ENCODE results near the gene UFD1. TPM values are rescaled to one million over a fixed set of nuclear protein-coding genes. Genes with fewer than 3 reads are reported as not detected.
"Not testable (repeated sequence)": the region's sequence is repeated elsewhere in the genome, so short reads cannot be mapped to it uniquely, and the experiment has no call there.

UFD1 gene
- polyA plus RNA-seq, 1 donor, result 40.6 TPM

GRCh38 chr22:19448076-19448607, 30.9 kb downstream of the UFD1 start:
- peak; percentile 68 for DNase-seq

- DNase-seq, result peak; percentile 92
These were observed 31.5 kb downstream of the UFD1 start, which contains the start of gene C22orf39 for GRCh38 chr22:19447330-19448075. Gene C22orf39, minus strand, starts transcription at chr22:19447711. Its CDS starts 23 bp downstream, at chr22:19447688.

DNA sequence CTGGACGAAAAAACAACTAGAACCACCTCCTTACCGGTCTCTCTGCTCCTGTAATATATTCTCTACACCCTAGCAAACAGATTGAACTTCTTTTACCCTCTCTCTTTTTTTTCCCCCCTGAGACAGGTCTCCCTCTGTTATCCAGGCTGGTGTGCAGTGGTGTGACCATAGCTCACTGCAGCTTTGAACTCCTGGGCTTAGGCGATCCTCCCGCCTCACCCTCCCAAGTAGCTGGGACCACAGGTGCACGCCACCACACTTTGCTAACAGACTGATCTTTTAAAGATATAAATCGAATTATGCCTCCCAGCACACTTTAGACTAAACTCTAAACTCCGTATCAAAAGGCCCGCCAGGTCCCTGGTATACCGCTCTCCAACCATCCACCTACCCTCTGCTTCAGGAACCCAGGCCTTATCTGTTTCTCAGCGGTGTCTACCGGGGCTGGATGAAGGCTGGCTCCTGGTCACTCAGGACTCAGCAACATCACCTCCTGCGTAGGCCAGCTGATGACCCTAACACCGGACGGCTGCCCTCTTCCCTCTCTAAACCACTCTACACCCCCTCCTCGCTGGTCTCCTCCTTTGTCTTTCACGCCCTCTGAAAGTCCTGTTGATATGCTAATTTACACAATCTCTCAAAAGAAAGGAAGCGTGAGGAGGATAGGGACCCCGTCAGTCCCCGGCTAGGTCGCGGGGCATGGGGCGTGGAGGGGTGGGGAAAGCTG, 32.2 kb downstream of the UFD1 start:
- DNase-seq, result no peak

DNA sequence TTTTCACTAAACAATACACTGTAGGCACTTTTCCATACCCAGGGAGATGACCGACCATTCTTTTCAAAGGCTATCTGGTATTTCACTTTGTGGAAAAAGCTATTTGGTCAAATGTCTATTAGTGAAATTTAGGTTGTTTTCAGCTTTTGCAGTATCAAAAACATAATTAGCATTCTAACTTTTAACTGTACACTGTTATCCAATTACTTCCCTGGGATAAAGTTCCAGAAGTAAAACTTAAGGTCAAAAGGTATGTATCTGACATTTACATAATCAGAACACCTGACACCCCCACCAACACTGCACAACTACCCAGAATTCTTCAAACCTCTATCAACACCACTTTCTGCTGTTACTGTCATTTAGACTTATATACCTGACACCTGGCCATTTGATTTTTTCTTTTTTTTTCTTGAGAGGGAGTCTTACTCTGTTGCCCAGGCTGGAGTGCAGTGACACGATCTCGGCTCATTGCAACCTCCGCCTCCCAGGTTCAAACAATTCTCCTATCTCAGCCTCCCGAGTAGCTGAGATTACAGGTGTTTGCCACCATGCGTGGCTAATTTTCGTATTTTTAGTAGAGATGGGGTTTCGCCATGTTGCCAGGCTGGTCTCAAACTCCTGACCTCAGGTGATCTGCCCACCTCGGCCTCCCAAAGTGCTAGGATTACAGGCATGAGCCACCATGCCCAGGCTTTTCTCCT, 33.6 kb downstream of the UFD1 start:
- not testable (repeated sequence) for DNase-seq

GRCh38 chr22:19443544-19444211, 35.3 kb downstream of the UFD1 start:
- DNase-seq, result no peak

- no peak for DNase-seq
These were observed 36.8 kb downstream of the UFD1 start for GRCh38 chr22:19442166-19442565.

GRCh38 chr22:19440411-19441195, 38.4 kb downstream of the UFD1 start:
- no peak for DNase-seq

- DNase-seq, result no peak
These were observed 40.7 kb downstream of the UFD1 start for GRCh38 chr22:19438298-19438697.

- DNase-seq, result not testable (repeated sequence)
These were observed 42.4 kb downstream of the UFD1 start for GRCh38 chr22:19436444-19437161.

- no peak for DNase-seq
These were observed 44.0 kb downstream of the UFD1 start for GRCh38 chr22:19434829-19435580.

- no peak for DNase-seq
These were observed 44.6 kb downstream of the UFD1 start for GRCh38 chr22:19434401-19434800.

GRCh38 chr22:19432133-19432851, 46.7 kb downstream of the UFD1 start, which contains the start of gene MRPL40:
Gene MRPL40, plus strand, starts transcription at chr22:19432545. Its CDS starts 10 bp downstream, at chr22:19432555.
- DNase-seq, result peak; percentile 96

- DNase-seq, result peak; percentile 86
These were observed 47.3 kb downstream of the UFD1 start, which contains the start of gene HIRA for GRCh38 chr22:19431649-19432132. Gene HIRA, minus strand, starts transcription at chr22:19431733. Its CDS starts 257 bp downstream, at chr22:19431476.

- DNase-seq, result no peak
These were observed 48.0 kb downstream of the UFD1 start for GRCh38 chr22:19430890-19431541.

DNA sequence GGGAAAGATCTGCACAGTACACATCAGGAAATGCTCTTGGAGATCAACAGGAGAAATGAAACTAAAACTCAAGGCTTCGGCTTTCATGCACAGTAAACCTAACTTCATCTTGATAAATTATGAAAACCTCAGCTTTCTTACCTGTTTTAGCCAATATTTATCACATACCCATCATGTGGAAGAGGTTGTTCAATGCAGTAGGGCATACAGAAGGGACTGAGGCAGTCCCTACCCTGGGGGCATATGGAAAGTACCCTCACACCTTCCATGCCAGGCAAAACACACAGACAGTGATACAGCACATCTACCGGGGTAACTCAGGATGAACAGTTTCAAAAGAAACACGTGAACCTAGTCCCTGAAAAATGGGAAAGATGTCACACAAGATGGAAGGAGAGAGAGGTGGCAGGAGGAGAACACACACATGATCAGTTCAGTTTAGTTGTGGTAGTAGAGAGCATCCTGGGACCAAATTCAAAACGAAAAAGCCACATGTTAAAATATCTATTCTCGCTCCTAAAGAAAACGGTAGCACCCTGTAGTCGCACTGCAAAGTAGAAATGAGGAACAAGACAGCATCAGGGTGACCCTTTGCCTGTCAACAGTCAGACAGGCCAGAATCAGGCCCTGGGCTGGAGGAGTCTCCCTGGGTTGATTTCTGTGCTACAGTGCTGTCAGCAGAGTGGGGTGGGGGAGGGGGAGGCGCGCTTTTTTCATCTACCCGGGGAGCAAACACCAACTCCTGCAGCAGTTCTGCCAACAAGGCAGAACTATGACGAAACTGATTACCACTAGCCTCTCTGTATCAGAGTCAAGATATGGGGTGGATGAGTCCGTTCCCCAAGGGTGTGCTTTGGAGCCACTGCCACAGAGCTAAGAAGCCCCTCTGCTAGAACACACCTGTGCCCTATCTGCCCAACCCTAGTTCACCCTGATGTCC, 48.8 kb downstream of the UFD1 start:
- no peak for DNase-seq

GRCh38 chr22:19424186-19424500, 54.9 kb downstream of the UFD1 start:
- no peak for DNase-seq
